22Rv1 (cell line): ENCODE results near the gene RABGGTA.

Source experiments
- ZFX ChIP-seq: fragments of 450-650 bp; IDR thresholded peaks from 2 replicates; pipeline ENCODE4 v1.6.1; 2017; ENCODE audit warnings: antibody characterized with exemption, borderline replicate concordance
- TF ChIP-seq, protein P1 (sequence below): fragments of 450-650 bp; IDR thresholded peaks from 2 replicates; pipeline ENCODE4 v1.5.1; 2017; ENCODE audit warnings: mild to moderate bottlenecking

DNA sequence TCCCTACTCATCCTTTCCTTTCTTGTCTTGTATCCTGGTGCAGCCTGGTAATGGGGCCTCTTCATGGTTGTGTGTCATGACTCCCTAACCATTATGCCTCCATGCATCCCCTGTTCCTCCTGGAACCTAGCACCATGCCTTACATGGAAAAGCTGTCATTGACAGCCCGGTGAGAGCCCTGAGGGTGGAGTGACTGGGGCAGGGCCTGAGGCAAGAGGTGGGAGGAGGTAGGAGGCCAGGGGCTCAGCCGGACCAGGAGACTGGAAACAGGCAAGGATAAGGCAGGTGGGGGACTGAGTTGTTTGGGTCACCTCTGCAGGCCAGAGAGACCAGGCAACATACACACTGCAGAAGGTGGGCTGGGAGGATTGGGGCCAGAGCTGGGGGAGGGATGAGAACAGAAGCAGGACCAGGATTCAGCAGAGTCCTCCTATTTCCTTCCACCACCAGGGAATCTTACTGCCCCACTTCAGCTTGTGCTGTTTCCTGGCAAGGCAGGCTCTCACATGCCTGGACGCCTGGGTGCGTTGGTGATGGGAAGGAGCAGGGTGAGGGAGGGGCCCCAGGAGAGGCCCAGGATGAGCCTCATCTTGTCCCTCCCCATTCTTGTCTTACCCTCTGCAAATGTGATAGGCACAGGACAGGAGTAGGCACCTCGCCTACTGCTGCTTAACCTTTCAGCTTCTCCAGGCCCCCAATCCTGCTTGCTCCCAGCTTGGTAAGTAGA is 38.3 kb upstream of the RABGGTA start, which contains the start of gene LTB4R2:
- TF ChIP-seq, protein P1, sequence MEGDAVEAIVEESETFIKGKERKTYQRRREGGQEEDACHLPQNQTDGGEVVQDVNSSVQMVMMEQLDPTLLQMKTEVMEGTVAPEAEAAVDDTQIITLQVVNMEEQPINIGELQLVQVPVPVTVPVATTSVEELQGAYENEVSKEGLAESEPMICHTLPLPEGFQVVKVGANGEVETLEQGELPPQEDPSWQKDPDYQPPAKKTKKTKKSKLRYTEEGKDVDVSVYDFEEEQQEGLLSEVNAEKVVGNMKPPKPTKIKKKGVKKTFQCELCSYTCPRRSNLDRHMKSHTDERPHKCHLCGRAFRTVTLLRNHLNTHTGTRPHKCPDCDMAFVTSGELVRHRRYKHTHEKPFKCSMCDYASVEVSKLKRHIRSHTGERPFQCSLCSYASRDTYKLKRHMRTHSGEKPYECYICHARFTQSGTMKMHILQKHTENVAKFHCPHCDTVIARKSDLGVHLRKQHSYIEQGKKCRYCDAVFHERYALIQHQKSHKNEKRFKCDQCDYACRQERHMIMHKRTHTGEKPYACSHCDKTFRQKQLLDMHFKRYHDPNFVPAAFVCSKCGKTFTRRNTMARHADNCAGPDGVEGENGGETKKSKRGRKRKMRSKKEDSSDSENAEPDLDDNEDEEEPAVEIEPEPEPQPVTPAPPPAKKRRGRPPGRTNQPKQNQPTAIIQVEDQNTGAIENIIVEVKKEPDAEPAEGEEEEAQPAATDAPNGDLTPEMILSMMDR = no peak
- TF ChIP-seq ZFX = no peak
